Testis (tissue), 3 donors: ENCODE data around the gene ARF5. TPM values are rescaled to one million over a fixed set of nuclear protein-coding genes. Genes with fewer than 3 reads are reported as not detected.

Experiments used
- DNase-seq: peaks from one replicate; pipeline ENCODE4 v3.0.0-alpha.2; 2019
- H3K27ac ChIP-seq, 2 donors: fragments of 200-600 bp; sonication (generic); one replicate each; pipeline ENCODE4 v1.5.1; 2019
- H3K27me3 ChIP-seq: fragments of 200-600 bp; sonication (generic); one replicate; pipeline ENCODE4 v1.5.1; 2019
- H3K36me3 ChIP-seq: fragments of 200-600 bp; sonication (generic); one replicate; pipeline ENCODE4 v1.5.1; 2017; ENCODE audit warnings: low read depth; ENCODE audit errors: missing control alignments
- H3K4me1 ChIP-seq: fragments of 200-600 bp; sonication (generic); one replicate; pipeline ENCODE4 v1.5.1; 2019
- H3K4me3 ChIP-seq, 2 donors: fragments of 200-600 bp; sonication (generic); one replicate each; pipeline ENCODE4 v1.5.1; 2017 to 2019
- H3K9me3 ChIP-seq: fragments of 200-600 bp; sonication (generic); one replicate; pipeline ENCODE4 v1.5.1; 2017
- CTCF ChIP-seq, 3 experiments: fragments of 450-650 bp in 2 of 3; fragments of 200-600 bp in 1 of 3; sonication (generic) in 1 of 3; IDR thresholded peaks; one replicate each; pipeline ENCODE4 v1.5.1; 2016 to 2019; ENCODE audit warnings: antibody characterized with exemption in 3 of 3, mild to moderate bottlenecking in 2 of 3, moderate library complexity in 1 of 3
- POLR2A ChIP-seq: fragments of 450-650 bp; IDR thresholded peaks from one replicate; pipeline ENCODE4 v1.6.1; 2017; ENCODE audit warnings: antibody characterized with exemption, mild to moderate bottlenecking, moderate library complexity
- WGBS, 2 donors: methylation state at CpG; one replicate each; pipeline ENCODE4 v1.1.5; 2018; 5-methylcytosine and 5-hydroxymethylcytosine counted together
- intact Hi-C: fragments of 100-400 bp; cut with DNase I; formaldehyde crosslinking; loops from one replicate; pipeline ENCODE4 v1.15.1; 2023; ENCODE audit warnings: low total_unique reads
- polyA plus RNA-seq: library from polyadenylated mRNA; stranded (reverse); fragments of 350-450 nt; fragmentation: Illumina TruSeq; extraction: RNeasy Lipid Tissue Mini Kit (QIAGEN cat#74804); gene quantifications from one replicate; pipeline ENCODE4 v1.2.3, GENCODE V29; 2014; ENCODE audit warnings: low read depth, low replicate concordance; ENCODE audit not compliant: insufficient read depth
- total RNA-seq, 2 donors: library from RNA; depleted of rRNA; stranded (reverse); fragments of >200 nt; gene quantifications; one replicate each; pipeline ENCODE4 v1.2.3, GENCODE V29; 2016

Gene ARF5
- total and polyA plus RNA-seq, 3 donors from 2014 or later, result 161 to 190 (median 171) TPM

GRCh38 chr7:127571741-127572505 lies 16.3 kb upstream of the ARF5 start:
- H3K27ac ChIP-seq, result no peak overlapping the region
- intact Hi-C loops, result no loop called here
- TF ChIP-seq POLR2A, result no peak
- no peak for TF ChIP-seq CTCF (IDR thresholded peaks at IDR 0.05)
- no peaks in the 10 kb centered on the region for H3K36me3 ChIP-seq
- 74 to 75% methylated on average over 3 of the region's 3 CpGs for WGBS, 2 donors
- DNase-seq, result no peak
- no peaks in the 10 kb centered on the region for H3K27me3 ChIP-seq
- no peaks in the 10 kb centered on the region for H3K9me3 ChIP-seq
- no peak overlapping the region for H3K4me3 ChIP-seq
- H3K4me1 ChIP-seq, result no peaks in the 10 kb centered on the region

- H3K9me3 ChIP-seq, result no peaks in the 10 kb centered on the region
- 75 to 76% methylated on average over 5 of the region's 5 CpGs for WGBS, 2 donors
- H3K27me3 ChIP-seq, result no peaks in the 10 kb centered on the region
- intact Hi-C loops, result no loop called here
- DNase-seq, result no peak
- no peaks in the 10 kb centered on the region for H3K36me3 ChIP-seq
- peaks cover 19% of the 10 kb centered on the region for H3K4me1 ChIP-seq
- H3K4me3 ChIP-seq, result no peak overlapping the region
- H3K27ac ChIP-seq, result no peak overlapping the region
- TF ChIP-seq CTCF (IDR thresholded peaks at IDR 0.05) (no peak), POLR2A (no peak)
These were observed 10.1 kb upstream of the ARF5 start for GRCh38 chr7:127578036-127578684.

GRCh38 chr7:127578711-127579275 lies 9.4 kb upstream of the ARF5 start:
- WGBS, 2 donors, result 82 to 83% methylated on average over 4 of the region's 4 CpGs
- Histone ChIP-seq H3K9me3 (no peaks in the 10 kb centered on the region), H3K27me3 (no peaks in the 10 kb centered on the region), H3K4me1 (peaks cover 24% of the 10 kb centered on the region), H3K4me3 (no peak overlapping the region), H3K36me3 (no peaks in the 10 kb centered on the region), H3K27ac (no peak overlapping the region)
- TF ChIP-seq POLR2A (no peak), CTCF (IDR thresholded peaks at IDR 0.05) (no peak)
- intact Hi-C loops, result no loop called here
- no peak for DNase-seq

GRCh38 chr7:127580612-127581011 lies 7.6 kb upstream of the ARF5 start:
- Histone ChIP-seq H3K36me3 (no peaks in the 10 kb centered on the region), H3K9me3 (no peaks in the 10 kb centered on the region), H3K27me3 (no peaks in the 10 kb centered on the region), H3K4me3 (no peak overlapping the region), H3K27ac (peak overlapping the region in 1 of 2 donors; percentile 6), H3K4me1 (peaks cover 34% of the 10 kb centered on the region)
- no peak for TF ChIP-seq CTCF (IDR thresholded peaks at IDR 0.05)
- TF ChIP-seq POLR2A, result no peak
- no peak for DNase-seq
- intact Hi-C loops, result no loop called here
